ENCODE results near the gene MVD.

GRCh38 chr16:88661468-88661867 lies 1.4 kb downstream of the MVD start:
- TF ChIP-seq CTCF (IDR thresholded peaks at IDR 0.05), result no peak
- no peak for TF ChIP-seq EP300 (IDR thresholded peaks at IDR 0.05)
- TF ChIP-seq POLR2A (IDR thresholded peaks at IDR 0.05), result no peak

Measured in tibial nerve (tissue), 4 donors.